ENCODE measurements around the gene ZSWIM8. TPM values are rescaled to one million over a fixed set of nuclear protein-coding genes. Genes with fewer than 3 reads are reported as not detected.

The ZSWIM8 gene
- total RNA-seq, 2 donors from 2014 or later: 37.6 to 63.2 TPM

- DNase-seq (ENCODE audit: low spot score): peak; percentile 91
- Histone ChIP-seq H3K27me3 (no peaks in the 10 kb centered on the region), H3K4me3 (peak overlapping the region; percentile 93 to 95), H3K27ac (peak overlapping the region; percentile 99), H3K4me1 (peaks cover 3 to 39% of the 10 kb centered on the region in 2 donors), H3K9me3 (no peaks in the 10 kb centered on the region), H3K36me3 (peaks cover 58% of the 10 kb centered on the region)
- TF ChIP-seq CTCF (IDR thresholded peaks at IDR 0.05): no peak
Observed at GRCh38 chr10:73771722-73772280, 13.6 kb upstream of the ZSWIM8 start.

- peak overlapping the region; percentile 93 to 95 for H3K4me3 ChIP-seq
- no peaks in the 10 kb centered on the region for H3K27me3 ChIP-seq
- H3K9me3 ChIP-seq: no peaks in the 10 kb centered on the region
- peak in 1 of 2 donors; percentile 43 for TF ChIP-seq CTCF (IDR thresholded peaks at IDR 0.05)
- peak; percentile 86 for DNase-seq (ENCODE audit: low spot score)
- peaks cover 55% of the 10 kb centered on the region for H3K36me3 ChIP-seq
- peak overlapping the region; percentile 99 for H3K27ac ChIP-seq
- peaks cover 3 to 39% of the 10 kb centered on the region in 2 donors for H3K4me1 ChIP-seq
Observed at GRCh38 chr10:73772281-73773151, 12.9 kb upstream of the ZSWIM8 start.

GRCh38 chr10:73773152-73773879 is 12.1 kb upstream of the ZSWIM8 start:
- no peak for DNase-seq (ENCODE audit: low spot score)
- H3K27me3 ChIP-seq: no peaks in the 10 kb centered on the region
- no peaks in the 10 kb centered on the region for H3K9me3 ChIP-seq
- H3K4me1 ChIP-seq: peaks cover 3 to 39% of the 10 kb centered on the region in 2 donors
- H3K4me3 ChIP-seq: peak overlapping the region; percentile 93 to 95
- H3K36me3 ChIP-seq: peaks cover 47% of the 10 kb centered on the region
- no peak for TF ChIP-seq CTCF (IDR thresholded peaks at IDR 0.05)
- peak overlapping the region; percentile 99 for H3K27ac ChIP-seq

- no peak overlapping the region for H3K27ac ChIP-seq
- peak overlapping the region in 1 of 2 donors; percentile 93 for H3K4me3 ChIP-seq
- H3K4me1 ChIP-seq: peaks cover 3 to 39% of the 10 kb centered on the region in 2 donors
- H3K36me3 ChIP-seq: peaks cover 43% of the 10 kb centered on the region
- TF ChIP-seq CTCF (IDR thresholded peaks at IDR 0.05): no peak
- no peaks in the 10 kb centered on the region for H3K27me3 ChIP-seq
- H3K9me3 ChIP-seq: no peaks in the 10 kb centered on the region
- no peak for DNase-seq (ENCODE audit: low spot score)
Observed at GRCh38 chr10:73774637-73775036, 10.8 kb upstream of the ZSWIM8 start.

- Histone ChIP-seq H3K36me3 (peaks cover 25% of the 10 kb centered on the region), H3K4me3 (no peak overlapping the region), H3K4me1 (peaks cover 3 to 49% of the 10 kb centered on the region in 2 donors), H3K9me3 (no peaks in the 10 kb centered on the region), H3K27ac (no peak overlapping the region), H3K27me3 (no peaks in the 10 kb centered on the region)
- no peak for TF ChIP-seq CTCF (IDR thresholded peaks at IDR 0.05)
- DNase-seq (ENCODE audit: low spot score): no peak
Observed at GRCh38 chr10:73779018-73779417, 6.4 kb upstream of the ZSWIM8 start.

Measured in right atrium auricular region (tissue), 2 donors.